HL-60/S4 treated with phorbol 12-myristate 13-acetate at 8.2 ng/mL for 4 days and 3 days (cell line): ENCODE data around the gene NOL8.

Experiments used
- in situ Hi-C: fragments of 300-500 bp; cut with MboI; formaldehyde crosslinking; loops from 2 replicates; pipeline ENCODE4 v1.15.0; 2022; ENCODE audit warnings: low sequenced_read_pairs

Gene NOL8

DNA sequence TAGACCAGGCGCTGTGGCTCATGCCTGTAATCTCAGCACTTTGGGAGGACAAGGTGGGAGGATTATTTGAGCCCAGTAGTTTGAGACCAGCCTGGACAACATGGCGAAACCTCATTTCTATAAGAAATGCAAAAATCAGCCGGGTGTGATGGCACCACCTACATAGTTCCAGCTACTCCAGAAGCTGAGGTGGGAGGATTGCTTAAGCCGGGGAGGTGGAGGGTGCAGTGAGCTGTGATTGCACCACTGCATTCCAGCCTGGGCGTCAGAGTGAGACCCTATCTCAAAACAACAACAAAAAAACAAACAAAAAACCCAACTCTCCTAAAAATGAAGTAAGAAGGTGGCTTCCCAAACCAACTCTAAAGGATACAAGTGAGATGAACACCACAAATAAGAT, 54.6 kb downstream of the NOL8 start:
- in situ Hi-C loops: no loop called here

DNA sequence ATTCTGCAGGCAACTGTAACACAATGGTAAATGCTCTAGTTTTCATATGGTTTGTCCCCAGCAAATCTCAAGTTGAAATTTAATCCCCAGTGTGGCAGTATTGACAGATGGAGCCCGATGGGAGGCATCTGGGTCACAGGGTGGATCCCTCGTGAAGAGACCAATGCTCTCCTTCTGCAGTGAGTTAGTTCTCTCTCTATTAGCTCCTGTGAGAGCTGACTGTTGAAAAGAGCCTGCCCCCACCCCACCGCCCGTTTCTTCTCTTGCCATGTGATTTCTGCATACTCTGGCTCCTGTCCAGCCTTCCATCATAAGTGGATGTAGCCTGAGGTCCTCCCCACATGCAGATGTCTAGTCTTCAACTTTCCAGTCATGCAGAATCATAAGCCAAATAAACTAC, 58.7 kb downstream of the NOL8 start:
- in situ Hi-C loops: no loop called here

DNA sequence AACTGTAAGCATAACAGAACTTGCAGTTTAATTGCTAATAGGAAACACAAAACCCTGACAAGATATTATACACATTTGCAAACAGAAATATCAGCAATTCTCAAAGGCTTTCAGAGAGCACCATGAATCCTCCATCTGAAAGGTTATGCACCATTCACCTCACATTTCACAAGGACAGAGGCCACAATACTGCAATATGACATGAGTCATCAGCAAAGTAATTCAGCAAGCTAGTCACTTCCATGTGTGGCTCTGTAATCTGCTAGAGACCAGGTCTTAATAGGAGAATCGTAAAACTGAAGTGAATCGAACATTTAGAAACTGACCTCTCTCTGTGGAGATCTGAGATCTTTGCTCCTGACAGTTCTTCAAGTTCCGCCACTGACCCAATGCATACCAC, 60.0 kb downstream of the NOL8 start:
- in situ Hi-C loops: no loop called here

DNA sequence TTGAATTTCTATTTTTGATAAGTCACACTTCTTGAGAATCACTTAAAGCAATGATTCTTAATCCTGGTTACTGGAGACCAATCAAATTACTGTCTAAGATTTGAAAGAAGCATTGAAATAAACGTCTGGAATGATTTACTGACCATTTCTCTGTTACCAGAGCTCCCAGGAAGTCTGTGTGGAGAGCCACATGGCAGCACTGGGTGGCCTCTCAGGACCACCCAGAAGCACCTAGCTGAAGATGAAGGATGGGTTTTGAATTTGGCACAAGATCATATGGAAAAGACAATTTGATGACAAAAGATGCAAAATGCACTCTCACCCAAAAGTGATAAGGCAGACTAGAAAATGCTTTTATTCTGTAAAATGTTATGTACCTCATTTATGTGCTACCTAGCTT, 62.0 kb downstream of the NOL8 start:
- in situ Hi-C loops: no loop called here

DNA sequence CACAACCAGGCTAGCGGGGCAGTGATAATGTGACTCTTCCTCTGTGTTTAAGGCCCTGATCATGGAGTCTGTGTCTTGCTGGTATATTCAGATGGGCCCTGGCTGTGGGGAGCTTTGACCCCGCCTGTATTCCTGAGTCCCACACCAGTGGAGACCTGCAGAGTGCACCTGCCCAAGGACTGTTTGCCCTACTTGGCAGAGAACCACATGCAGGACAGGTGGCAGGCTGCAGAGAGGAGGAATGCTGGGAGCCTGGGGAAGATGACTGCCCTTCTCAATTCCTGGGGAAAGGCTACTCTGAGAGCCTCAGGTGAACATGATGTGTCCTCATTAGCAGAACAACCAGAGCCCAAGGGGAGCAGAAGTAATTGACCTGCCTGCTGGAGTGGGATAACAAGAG, 67.8 kb downstream of the NOL8 start:
- in situ Hi-C loops: no loop called here

DNA sequence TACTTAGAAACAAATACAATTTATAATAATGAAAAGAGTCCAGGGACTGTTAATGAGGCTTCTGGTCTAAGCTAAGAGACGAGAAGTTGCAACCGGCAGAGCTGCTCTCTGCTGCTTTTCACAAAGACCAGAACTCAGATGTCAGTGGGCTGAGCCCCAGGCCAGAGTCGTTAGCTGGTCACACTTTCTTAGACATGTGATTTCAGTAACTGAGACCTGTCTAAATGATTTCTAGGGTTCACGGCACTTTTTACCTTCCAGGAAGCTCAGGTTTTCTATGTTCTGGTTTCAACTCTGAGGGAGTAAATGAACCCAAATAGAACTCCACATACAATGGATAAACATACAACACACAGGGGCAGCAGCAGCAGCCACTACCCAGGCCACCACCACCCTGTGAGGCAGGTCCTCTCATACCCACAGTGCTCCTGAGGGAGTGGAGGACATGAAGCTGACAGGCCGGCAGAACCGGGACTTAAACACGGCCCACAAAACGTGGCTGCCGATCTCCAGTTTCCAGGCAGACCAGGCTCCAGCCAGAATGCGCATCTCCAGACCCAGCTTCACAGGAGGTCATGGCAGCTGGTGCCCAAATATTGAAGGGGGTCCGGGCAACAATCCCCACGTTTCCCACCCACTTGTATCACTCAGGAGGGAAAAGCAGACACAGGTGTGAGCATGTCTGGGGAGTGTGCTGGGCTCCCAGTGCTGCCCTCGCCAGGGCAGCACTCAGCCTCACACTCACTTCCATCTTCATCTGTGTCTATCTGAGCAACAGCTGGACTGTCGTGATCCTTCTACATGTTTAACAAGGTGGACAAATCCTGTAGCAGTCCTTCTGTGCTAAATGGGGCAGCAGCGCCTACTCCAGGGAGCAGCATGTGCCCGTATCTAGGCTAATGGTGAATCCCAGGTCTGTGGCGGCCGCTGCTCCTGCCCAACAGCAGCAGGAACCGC, 70.5 kb downstream of the NOL8 start:
- in situ Hi-C loops: no loop called here

DNA sequence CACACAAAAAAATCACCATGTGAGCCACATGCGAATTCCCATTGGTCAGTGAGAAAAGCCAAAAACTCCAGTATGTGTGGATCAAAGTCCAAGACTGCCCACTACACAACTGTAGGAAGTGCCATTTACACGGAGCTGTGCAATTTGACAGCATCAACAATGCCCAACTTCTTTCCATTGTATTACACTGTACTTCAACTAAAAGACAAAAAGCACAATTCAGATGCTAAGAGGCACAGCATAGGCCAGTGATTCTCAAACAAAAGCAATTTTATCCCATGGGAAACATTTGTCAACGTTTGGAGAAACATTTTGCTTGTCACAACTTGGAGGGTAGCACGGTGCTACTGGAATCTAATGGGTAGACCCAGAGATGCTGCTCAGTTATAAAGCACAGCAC, 71.5 kb downstream of the NOL8 start:
- in situ Hi-C loops: no loop called here

DNA sequence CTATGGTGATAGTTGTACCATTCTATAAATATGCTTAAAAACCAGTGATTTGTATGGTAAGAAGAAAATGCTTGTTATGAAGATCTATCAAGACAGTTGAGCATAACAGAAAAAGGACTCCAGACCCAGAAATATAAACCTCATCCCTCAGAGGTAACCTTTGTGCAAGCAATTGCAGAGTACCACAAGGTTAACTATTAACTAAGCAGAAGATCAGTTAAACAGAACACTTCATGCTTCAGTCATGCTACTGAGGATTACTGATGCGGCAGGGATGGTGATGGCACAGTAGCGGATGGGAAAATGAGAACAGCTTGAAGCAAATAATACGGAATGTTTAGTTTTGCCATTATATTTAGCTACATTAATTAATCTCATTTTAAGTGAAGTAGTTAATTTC, 77.2 kb downstream of the NOL8 start:
- in situ Hi-C loops: loop anchor here (10.0 kb wide), 1 partner anchor 57 kb away; no protein-coding TSS in a partner anchor
